Ovary (tissue), 9 donors: ENCODE data around the gene SNAP29. TPM values are rescaled to one million over a fixed set of nuclear protein-coding genes. Genes with fewer than 3 reads are reported as not detected.
A peak's percentile ranks its signal among the peaks of the same experiment; 100 is the strongest.

ENCODE experiments used
- DNase-seq, 5 donors: peaks; one replicate each; pipeline ENCODE4 v3.0.0-alpha.2; 2019 to 2020
- H3K27ac ChIP-seq, 2 donors: fragments of 200-600 bp; one replicate each; pipeline versions ENCODE4 v1.5.1 to v1.8.0; 2019 to 2022
- H3K27me3 ChIP-seq: fragments of 200-600 bp; one replicate; pipeline ENCODE4 v1.8.0; 2022
- H3K36me3 ChIP-seq: fragments of 200-600 bp; sonication (generic); one replicate; pipeline ENCODE4 v1.5.1; 2019
- H3K4me1 ChIP-seq: one replicate; pipeline ENCODE4 v1.8.1; 2013; ENCODE audit warnings: mild to moderate bottlenecking, moderate library complexity; ENCODE audit not compliant: insufficient read depth
- H3K4me3 ChIP-seq: fragments of 200-600 bp; sonication (generic); one replicate; pipeline ENCODE4 v1.5.1; 2017
- H3K9me3 ChIP-seq, 2 donors: fragments of 200-600 bp in 1 of 2; sonication (generic) in 1 of 2; one replicate each; pipeline versions ENCODE4 v1.5.1 to v1.8.1; 2013 to 2019; ENCODE audit warnings: mild to moderate bottlenecking in 1 of 2, moderate library complexity in 1 of 2
- EP300 ChIP-seq: sonication (generic); formaldehyde crosslinking; IDR thresholded peaks from one replicate; pipeline ENCODE4 v1.6.1; 2017; ENCODE audit warnings: antibody characterized with exemption
- POLR2A ChIP-seq: fragments of 450-650 bp; IDR thresholded peaks from one replicate; pipeline ENCODE4 v1.6.1; 2017; ENCODE audit warnings: antibody characterized with exemption, mild to moderate bottlenecking, moderate library complexity
- WGBS, 3 donors: extraction: QIAGEN DNeasy Blood & Tissue Kit in 1 of 3; methylation state at CpG; one replicate each; pipeline versions ENCODE4 v1.1.5 to v1.1.7; 2013 to 2017; 5-methylcytosine and 5-hydroxymethylcytosine counted together
- intact Hi-C, 4 donors: fragments of 100-400 bp; cut with DNase I; formaldehyde crosslinking; loops; one replicate each; pipeline versions ENCODE4 v1.11.0 to v1.15.1; 2022 to 2023
- polyA plus RNA-seq, 2 donors: library from polyadenylated mRNA; stranded (reverse); fragments of 200-250 nt in 1 of 2; fragments of 350-450 nt in 1 of 2; fragmentation: Illumina TruSeq in 1 of 2; extraction: RNeasy Lipid Tissue Mini Kit (QIAGEN cat#74804) in 1 of 2; gene quantifications; one replicate each; pipeline ENCODE4 v1.2.3, GENCODE V29; 2013 to 2014
- total RNA-seq, 7 donors: library from RNA; depleted of rRNA in 2 of 7; stranded (reverse); fragments of >200 nt in 2 of 7; fragmentation: NEBNext Ultra II Directional in 3 of 7; extraction: Animal tissue kit (Norgen Biotek cat#: 25700) in 3 of 7; gene quantifications; one replicate each; pipeline versions ENCODE4 v1.1.0 to v1.2.4, GENCODE V29; 2016 to 2023
- TF ChIP-seq, protein P1 (sequence below), 3 donors: fragments of 450-650 bp in 2 of 3; fragments of 200-600 bp in 1 of 3; IDR thresholded peaks; one replicate each; pipeline versions ENCODE4 v1.5.1 to v1.8.0; 2016 to 2022; ENCODE audit warnings: antibody characterized with exemption in 3 of 3, mild to moderate bottlenecking in 1 of 3
- donor health status: DM: no; HTN: no; CAD: no; lungs with moderate emphysema.
- donor health status: DM: no; HTN: no; CAD: no.
- donor health status: Bipolar disorder and iron deficiency.
- donor health status: DM: yes; HTN: yes; CAD: no.
- donor health status: DM: no; HTN: no; CAD: no.
- donor health status: DM: yes; HTN: yes; CAD: no.

The SNAP29 gene
- total and polyA plus RNA-seq, 9 donors = 12.0 to 58.6 (median 22.9) TPM

DNA sequence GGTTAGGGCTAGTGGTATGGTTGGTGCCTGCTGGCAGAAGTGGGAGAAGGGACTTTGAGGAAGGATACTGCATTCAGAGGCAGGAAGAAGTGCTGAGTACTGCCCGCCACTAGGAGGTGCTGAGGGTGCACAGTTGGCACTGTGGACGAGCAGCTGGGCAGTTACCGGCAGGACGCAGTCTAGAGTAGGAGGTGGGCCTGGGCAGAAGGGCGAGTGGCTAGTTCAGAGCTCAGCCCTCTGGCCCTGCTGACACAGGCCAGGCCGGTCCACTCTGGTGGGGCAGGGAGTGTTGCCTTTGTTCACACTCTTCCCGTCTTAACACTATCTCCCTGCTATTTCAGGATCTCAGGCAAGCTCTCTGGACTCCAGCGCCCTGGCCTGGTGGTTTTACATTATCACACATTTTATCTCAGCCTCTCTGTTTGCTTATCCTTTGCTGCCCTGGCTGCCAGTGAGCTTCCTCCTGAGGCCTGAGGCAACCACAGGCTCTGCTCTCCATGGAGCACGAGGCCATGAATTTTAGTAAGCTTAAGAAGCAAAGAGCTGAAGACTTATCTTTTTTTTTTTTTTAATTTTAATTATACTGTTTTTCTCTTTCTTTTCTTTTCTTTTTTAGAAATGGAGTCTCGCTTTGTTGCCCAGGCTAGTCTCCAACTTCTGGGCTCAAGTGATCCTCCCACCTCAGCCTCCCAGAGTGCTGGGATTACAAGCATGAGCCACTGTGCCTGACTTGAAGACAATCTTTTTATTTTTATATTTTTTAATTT, 26.9 kb downstream of the SNAP29 start:
- peak; percentile 55 to 84 (median 74) for DNase-seq
- Histone ChIP-seq H3K36me3 (no peaks in the 10 kb centered on the region), H3K27me3 (no peaks in the 10 kb centered on the region), H3K4me1 (no peaks in the 10 kb centered on the region), H3K9me3 (no peaks in the 10 kb centered on the region), H3K27ac (no peak overlapping the region), H3K4me3 (no peak overlapping the region)
- WGBS, 3 donors = 41 to 43% (median 42%) methylated on average over 10 of the region's 10 CpGs
- intact Hi-C loops = loop anchor here in 1 of 4 donors (10.0 kb wide), 1 partner anchor 219 kb away; no protein-coding TSS in a partner anchor
- TF ChIP-seq EP300 (no peak), POLR2A (no peak)
- TF ChIP-seq, protein P1, sequence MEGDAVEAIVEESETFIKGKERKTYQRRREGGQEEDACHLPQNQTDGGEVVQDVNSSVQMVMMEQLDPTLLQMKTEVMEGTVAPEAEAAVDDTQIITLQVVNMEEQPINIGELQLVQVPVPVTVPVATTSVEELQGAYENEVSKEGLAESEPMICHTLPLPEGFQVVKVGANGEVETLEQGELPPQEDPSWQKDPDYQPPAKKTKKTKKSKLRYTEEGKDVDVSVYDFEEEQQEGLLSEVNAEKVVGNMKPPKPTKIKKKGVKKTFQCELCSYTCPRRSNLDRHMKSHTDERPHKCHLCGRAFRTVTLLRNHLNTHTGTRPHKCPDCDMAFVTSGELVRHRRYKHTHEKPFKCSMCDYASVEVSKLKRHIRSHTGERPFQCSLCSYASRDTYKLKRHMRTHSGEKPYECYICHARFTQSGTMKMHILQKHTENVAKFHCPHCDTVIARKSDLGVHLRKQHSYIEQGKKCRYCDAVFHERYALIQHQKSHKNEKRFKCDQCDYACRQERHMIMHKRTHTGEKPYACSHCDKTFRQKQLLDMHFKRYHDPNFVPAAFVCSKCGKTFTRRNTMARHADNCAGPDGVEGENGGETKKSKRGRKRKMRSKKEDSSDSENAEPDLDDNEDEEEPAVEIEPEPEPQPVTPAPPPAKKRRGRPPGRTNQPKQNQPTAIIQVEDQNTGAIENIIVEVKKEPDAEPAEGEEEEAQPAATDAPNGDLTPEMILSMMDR (IDR thresholded peaks at IDR 0.05) = peak; percentile 31 to 70 (median 57)

DNA sequence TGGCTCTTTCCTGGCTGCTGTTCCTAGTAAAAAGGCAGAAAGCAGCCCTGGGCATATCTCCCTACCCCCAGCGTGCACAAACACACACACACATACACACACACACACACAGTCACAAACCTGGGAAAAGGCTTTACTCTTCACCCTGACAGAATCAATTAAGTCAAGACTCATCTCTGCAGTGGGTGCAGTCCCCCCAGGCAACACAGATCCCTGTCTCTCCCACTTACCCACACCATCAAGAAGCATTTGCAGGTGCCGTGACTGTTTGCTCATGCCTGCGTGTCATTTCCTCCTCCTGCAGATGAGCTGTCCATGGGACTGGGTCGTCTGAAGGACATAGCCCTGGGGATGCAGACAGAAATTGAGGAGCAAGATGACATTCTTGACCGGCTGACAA, 28.6 kb downstream of the SNAP29 start:
- Histone ChIP-seq H3K27ac (no peak overlapping the region), H3K4me1 (no peaks in the 10 kb centered on the region), H3K4me3 (no peak overlapping the region), H3K9me3 (no peaks in the 10 kb centered on the region), H3K36me3 (no peaks in the 10 kb centered on the region), H3K27me3 (no peaks in the 10 kb centered on the region)
- intact Hi-C loops = loop anchor here in 1 of 4 donors (10.0 kb wide), 1 partner anchor 217 kb away; no protein-coding TSS in a partner anchor
- TF ChIP-seq, protein P1 (IDR thresholded peaks at IDR 0.05) = no peak
- TF ChIP-seq POLR2A (no peak), EP300 (no peak)
- 82 to 89% (median 86%) methylated on average over 5 of the region's 5 CpGs for WGBS, 3 donors
- DNase-seq = no peak

DNA sequence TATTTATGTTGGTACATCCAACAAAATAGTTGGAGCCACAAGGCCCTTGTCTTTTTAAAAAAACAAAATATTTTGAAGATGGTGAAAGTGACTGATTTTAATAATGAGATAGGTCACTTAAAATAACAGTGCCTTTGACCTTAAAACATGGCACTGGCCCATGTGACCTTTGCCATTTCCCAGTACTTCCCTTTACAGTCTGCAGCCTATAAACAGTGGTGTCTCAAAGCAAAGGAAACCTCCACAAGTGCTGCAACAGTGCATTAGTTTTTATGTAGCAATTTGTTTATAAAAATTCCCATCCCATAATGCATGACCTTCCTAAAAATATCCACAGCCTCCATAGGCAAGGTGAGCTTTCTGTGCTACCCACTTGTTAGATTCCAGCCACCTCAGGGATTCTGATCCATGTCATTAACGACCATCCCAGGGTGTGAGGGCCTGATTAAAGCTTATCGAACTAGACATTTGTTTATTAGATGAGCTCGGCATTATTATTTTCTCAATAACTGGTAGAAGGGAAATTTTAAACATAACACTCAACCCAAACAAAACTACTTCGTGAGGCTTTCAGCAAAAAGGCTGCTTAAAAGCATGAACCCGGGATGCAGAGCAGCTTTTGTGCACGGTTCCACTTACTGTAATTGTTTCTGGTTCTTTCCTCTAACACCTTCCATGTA, 30.4 kb downstream of the SNAP29 start:
- WGBS, 3 donors = 71 to 83% (median 83%) methylated on average over 6 of the region's 6 CpGs
- intact Hi-C loops = loop anchor here in 1 of 4 donors (10.0 kb wide), 1 partner anchor 216 kb away; no protein-coding TSS in a partner anchor
- H3K36me3 ChIP-seq = no peaks in the 10 kb centered on the region

DNA sequence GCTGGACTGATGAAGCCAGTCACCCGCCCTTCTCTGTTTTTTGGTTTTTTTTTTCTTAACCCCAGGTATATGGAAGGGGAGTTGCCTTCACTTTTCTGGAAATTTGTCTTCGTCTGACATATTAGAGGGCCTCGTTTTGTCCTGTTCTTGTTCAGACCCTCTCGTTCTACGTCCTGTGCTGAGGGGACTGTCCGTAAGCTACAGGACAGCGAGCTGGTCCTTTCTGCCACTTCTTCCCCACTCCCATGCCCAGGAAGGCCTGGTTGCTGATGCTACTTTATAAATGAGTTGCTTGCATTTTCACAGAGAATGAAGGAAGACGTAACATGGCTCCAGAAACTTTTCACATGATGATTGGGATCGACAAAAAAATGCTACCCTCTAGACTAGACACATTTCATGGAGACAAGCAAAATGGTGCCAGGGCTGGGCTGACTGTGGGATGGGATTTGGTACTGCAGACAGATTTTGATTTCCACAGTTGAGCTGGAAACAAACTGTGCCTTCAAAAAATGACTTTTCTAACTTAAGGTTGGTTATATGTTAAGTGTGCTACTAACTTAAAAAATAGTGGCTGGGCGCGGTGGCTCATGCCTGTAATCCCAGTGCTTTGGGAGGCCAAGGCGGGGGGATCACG, 31.2 kb downstream of the SNAP29 start:
- Histone ChIP-seq H3K27ac (no peak overlapping the region), H3K27me3 (no peaks in the 10 kb centered on the region), H3K36me3 (no peaks in the 10 kb centered on the region), H3K9me3 (no peaks in the 10 kb centered on the region), H3K4me1 (no peaks in the 10 kb centered on the region), H3K4me3 (no peak overlapping the region)
- TF ChIP-seq, protein P1 (IDR thresholded peaks at IDR 0.05) = no peak
- TF ChIP-seq EP300 (no peak), POLR2A (no peak)
- no peak for DNase-seq
- intact Hi-C loops = loop anchor here in 1 of 4 donors (10.0 kb wide), 2 partner anchors 215 to 1415 kb away; no protein-coding TSS in a partner anchor
- 85 to 95% (median 90%) methylated on average over 13 of the region's 13 CpGs for WGBS, 3 donors

More for the DNA sequence above, 30.4 kb downstream of the SNAP29 start:
- no peak for DNase-seq
- no peaks in the 10 kb centered on the region for H3K4me1 ChIP-seq
- H3K4me3 ChIP-seq = no peak overlapping the region
- H3K27me3 ChIP-seq = no peaks in the 10 kb centered on the region
- no peak for TF ChIP-seq POLR2A
- H3K9me3 ChIP-seq = no peaks in the 10 kb centered on the region
- H3K27ac ChIP-seq = no peak overlapping the region
